Stromal cell of bone marrow (primary cell): Measurements from ENCODE around the gene CNGA4.
A peak's percentile ranks its signal among the peaks of the same experiment; 100 is the strongest.

ENCODE experiments used
- DNase-seq: peaks from one replicate; pipeline ENCODE4 v3.0.0-alpha.2; 2012; ENCODE audit warnings: low read depth

CNGA4 gene

GRCh38 chr11:6238902-6239301, at the start of gene CNGA4:
Gene CNGA4 (plus strand): TSS chr11:6239089. CDS start chr11:6239207, 118 bp downstream.
- no peak for DNase-seq

- DNase-seq: no peak
Measured at GRCh38 chr11:6191742-6192141, 47.1 kb upstream of the CNGA4 start.

- no peak for DNase-seq
Measured at GRCh38 chr11:6194065-6194581, 44.8 kb upstream of the CNGA4 start.

GRCh38 chr11:6196396-6196795, 42.5 kb upstream of the CNGA4 start:
- no peak for DNase-seq

GRCh38 chr11:6197466-6198200, 41.3 kb upstream of the CNGA4 start:
- no peak for DNase-seq

GRCh38 chr11:6199174-6199810, 39.6 kb upstream of the CNGA4 start, which contains the start of gene OR52W1:
Gene OR52W1 (plus strand): TSS chr11:6199224. CDS start chr11:6199224, 0 bp downstream.
- no peak for DNase-seq

GRCh38 chr11:6200975-6201374, 37.9 kb upstream of the CNGA4 start:
- DNase-seq: no peak

GRCh38 chr11:6201481-6201880, 37.4 kb upstream of the CNGA4 start:
- DNase-seq: no peak

GRCh38 chr11:6202041-6202440, 36.8 kb upstream of the CNGA4 start:
- DNase-seq: no peak

- DNase-seq: no peak
Measured at GRCh38 chr11:6203327-6203726, 35.6 kb upstream of the CNGA4 start.

GRCh38 chr11:6204706-6205105, 34.2 kb upstream of the CNGA4 start:
- no peak for DNase-seq

- DNase-seq: no peak
Measured at GRCh38 chr11:6205366-6205765, 33.5 kb upstream of the CNGA4 start, which contains the start of gene C11orf42. Gene C11orf42 (plus strand): TSS chr11:6205557. CDS start chr11:6205616, 59 bp downstream.

- no peak for DNase-seq
Measured at GRCh38 chr11:6206456-6207180, 32.3 kb upstream of the CNGA4 start.

GRCh38 chr11:6209801-6210200, 29.1 kb upstream of the CNGA4 start:
- DNase-seq: no peak

- no peak for DNase-seq
Measured at GRCh38 chr11:6210274-6210955, 28.5 kb upstream of the CNGA4 start.

GRCh38 chr11:6214530-6214929, 24.4 kb upstream of the CNGA4 start:
- no peak for DNase-seq

GRCh38 chr11:6216501-6216900, 22.4 kb upstream of the CNGA4 start:
- no peak for DNase-seq

- no peak for DNase-seq
Measured at GRCh38 chr11:6217722-6218121, 21.2 kb upstream of the CNGA4 start.

GRCh38 chr11:6219359-6219758, 19.5 kb upstream of the CNGA4 start:
- DNase-seq: peak; percentile 98

- DNase-seq: no peak
Measured at GRCh38 chr11:6223854-6224253, 15.0 kb upstream of the CNGA4 start.

GRCh38 chr11:6224421-6224820, 14.5 kb upstream of the CNGA4 start:
- DNase-seq: no peak

- no peak for DNase-seq
Measured at GRCh38 chr11:6225024-6225423, 13.9 kb upstream of the CNGA4 start.
